HG02852 (cell line): ENCODE results near the gene HPCAL1.
A peak's percentile ranks its signal among the peaks of the same experiment; 100 is the strongest.

ENCODE experiments used
- ATAC-seq: cut with Tn5 transposase; IDR thresholded peaks from one replicate; pipeline ENCODE4 v1.9.1; 2021; ENCODE audit warnings: mild to moderate bottlenecking, moderate library complexity; ENCODE audit not compliant: unreplicated experiment

HPCAL1 gene

GRCh38 chr2:10419553-10420257 lies 117.0 kb downstream of the HPCAL1 start:
- no peak for ATAC-seq

- no peak for ATAC-seq
Observed at GRCh38 chr2:10422251-10422650, 119.5 kb downstream of the HPCAL1 start.

GRCh38 chr2:10422732-10423399 lies 120.2 kb downstream of the HPCAL1 start:
- no peak for ATAC-seq

GRCh38 chr2:10423400-10423774 lies 120.7 kb downstream of the HPCAL1 start:
- ATAC-seq: no peak

- no peak for ATAC-seq
Observed at GRCh38 chr2:10424051-10424450, 121.3 kb downstream of the HPCAL1 start.

GRCh38 chr2:10424916-10425505 lies 122.3 kb downstream of the HPCAL1 start:
- no peak for ATAC-seq

- ATAC-seq: no peak
Observed at GRCh38 chr2:10425699-10426098, 123.0 kb downstream of the HPCAL1 start.

GRCh38 chr2:10426726-10427617 lies 124.3 kb downstream of the HPCAL1 start:
- ATAC-seq: no peak

- no peak for ATAC-seq
Observed at GRCh38 chr2:10427618-10427949, 124.9 kb downstream of the HPCAL1 start.

- no peak for ATAC-seq
Observed at GRCh38 chr2:10428355-10428754, 125.7 kb downstream of the HPCAL1 start.

GRCh38 chr2:10428924-10429323 lies 126.2 kb downstream of the HPCAL1 start:
- ATAC-seq: no peak

- no peak for ATAC-seq
Observed at GRCh38 chr2:10430886-10431622, 128.3 kb downstream of the HPCAL1 start.

- ATAC-seq: no peak
Observed at GRCh38 chr2:10431797-10432196, 129.1 kb downstream of the HPCAL1 start.

GRCh38 chr2:10432311-10433181 lies 129.8 kb downstream of the HPCAL1 start:
- no peak for ATAC-seq

- ATAC-seq: no peak
Observed at GRCh38 chr2:10433264-10433946, 130.7 kb downstream of the HPCAL1 start.

GRCh38 chr2:10433947-10434885 lies 131.5 kb downstream of the HPCAL1 start:
- no peak for ATAC-seq

GRCh38 chr2:10434886-10435819 lies 132.4 kb downstream of the HPCAL1 start:
- peak; percentile 70 for ATAC-seq
